ENCODE data around the gene MED26. TPM values are rescaled to one million over a fixed set of nuclear protein-coding genes. Genes with fewer than 3 reads are reported as not detected.
"Not testable (repeated sequence)": the region's sequence is repeated elsewhere in the genome, so short reads cannot be mapped to it uniquely, and the experiment has no call there.

The MED26 gene
- total RNA-seq, 4 donors from 2014 or later: 7.2 to 15.5 (median 8.2) TPM

- no peak for DNase-seq (ENCODE audit: low spot score)
- no peak for TF ChIP-seq CTCF (IDR thresholded peaks at IDR 0.05)
- no peak for ATAC-seq (ENCODE audit: low FRiP score)
Measured at GRCh38 chr19:16670291-16670690, 42.3 kb upstream of the MED26 start.

GRCh38 chr19:16668702-16669101 lies 40.7 kb upstream of the MED26 start:
- DNase-seq (ENCODE audit: low spot score); ATAC-seq (ENCODE audit: low FRiP score): not testable (repeated sequence)

- TF ChIP-seq CTCF (IDR thresholded peaks at IDR 0.05): no peak
- ATAC-seq (ENCODE audit: low FRiP score): no peak
- no peak for DNase-seq (ENCODE audit: low spot score)
Measured at GRCh38 chr19:16668176-16668575, 40.2 kb upstream of the MED26 start.

GRCh38 chr19:16661480-16662034 lies 33.6 kb upstream of the MED26 start:
- ATAC-seq (ENCODE audit: low FRiP score) (no peak), DNase-seq (ENCODE audit: low spot score) (no peak)
- TF ChIP-seq CTCF (IDR thresholded peaks at IDR 0.05): no peak

GRCh38 chr19:16660763-16661479 lies 32.9 kb upstream of the MED26 start, which contains the start of gene TMEM38A:
Gene TMEM38A (plus strand): TSS chr19:16661139. CDS start chr19:16661218, 79 bp downstream.
- peak; percentile 8 for ATAC-seq (ENCODE audit: low FRiP score)
- no peak for DNase-seq (ENCODE audit: low spot score)
- TF ChIP-seq CTCF (IDR thresholded peaks at IDR 0.05): no peak

GRCh38 chr19:16659832-16660708 lies 32.1 kb upstream of the MED26 start, which contains the start of gene SMIM7:
Gene SMIM7 (minus strand): TSS chr19:16660144. CDS start chr19:16660110, 34 bp downstream.
- ATAC-seq (ENCODE audit: low FRiP score) (peak; percentile 100), DNase-seq (ENCODE audit: low spot score) (peak; percentile 85)
- TF ChIP-seq CTCF (IDR thresholded peaks at IDR 0.05): no peak

- TF ChIP-seq CTCF (IDR thresholded peaks at IDR 0.05): no peak
- ATAC-seq (ENCODE audit: low FRiP score) (no peak), DNase-seq (ENCODE audit: low spot score) (no peak)
Measured at GRCh38 chr19:16659464-16659831, 31.4 kb upstream of the MED26 start.
